HG03558 (cell line): ENCODE measurements around the gene BCAP31.
"Not testable (repeated sequence)": the region's sequence is repeated elsewhere in the genome, so short reads cannot be mapped to it uniquely, and the experiment has no call there.

ENCODE experiments used
- ATAC-seq: cut with Tn5 transposase; IDR thresholded peaks from one replicate; pipeline ENCODE4 v1.9.1; 2021; ENCODE audit warnings: moderate number of reproducible peaks; ENCODE audit not compliant: unreplicated experiment; ENCODE audit errors: extremely low read depth

Gene BCAP31

DNA sequence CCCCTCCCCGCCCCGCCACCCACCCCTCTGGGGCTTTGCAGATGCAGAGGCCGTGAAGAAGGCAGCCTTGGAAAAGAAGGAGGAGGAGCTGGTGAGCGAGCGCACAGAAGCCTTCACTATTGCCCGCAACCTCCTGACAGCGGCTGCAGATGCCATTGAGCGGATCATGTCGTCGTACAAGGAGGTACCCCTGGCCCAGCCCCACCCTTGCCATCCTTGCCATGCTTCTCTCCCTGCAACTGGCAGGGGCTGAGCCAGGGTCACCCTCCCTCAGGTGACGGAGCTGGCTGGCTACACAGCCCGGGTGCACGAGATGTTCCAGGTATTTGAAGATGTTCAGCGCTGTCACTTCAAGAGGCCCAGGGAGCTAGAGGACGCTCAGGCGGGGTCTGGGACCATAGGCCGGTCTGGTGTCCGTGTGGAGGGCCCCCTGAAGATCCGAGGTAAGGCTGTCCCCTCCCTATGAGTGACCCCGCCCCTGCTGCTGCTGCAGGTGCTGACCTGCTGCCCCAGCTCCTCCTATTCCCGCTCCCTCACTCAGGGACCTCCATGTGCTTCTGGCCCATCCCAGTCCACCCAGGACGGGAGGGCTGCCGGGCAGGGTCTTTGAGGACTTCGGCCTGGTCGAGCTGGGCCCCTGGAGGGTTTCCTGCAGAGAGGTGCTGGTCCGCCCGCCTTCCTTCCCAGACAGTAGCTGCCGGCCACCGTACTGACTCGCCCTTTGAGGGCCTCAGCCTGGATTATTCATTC lies 12.1 kb upstream of the BCAP31 start:
- ATAC-seq, result no peak

- no peak for ATAC-seq
Observed at GRCh38 chrX:153735274-153735673, 11.1 kb upstream of the BCAP31 start.

DNA sequence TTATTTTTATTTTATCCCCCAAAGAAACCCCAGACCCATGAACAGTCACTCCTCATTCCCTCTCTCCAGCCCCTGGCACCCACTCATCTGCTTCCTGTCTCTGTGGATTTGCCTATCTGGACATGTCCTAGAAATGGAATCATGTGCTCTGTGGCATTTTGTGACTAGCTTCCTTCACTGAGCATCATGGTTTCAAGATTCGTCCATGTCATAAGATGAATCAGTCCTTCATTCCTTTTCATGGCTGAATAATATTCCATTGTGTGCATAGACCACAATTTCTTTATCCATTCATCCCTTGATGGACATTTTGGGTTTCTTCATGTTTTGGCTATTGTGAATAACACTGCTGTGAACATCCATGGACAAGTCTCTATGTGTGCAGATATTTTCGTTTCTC lies 10.7 kb upstream of the BCAP31 start:
- ATAC-seq, result no peak

DNA sequence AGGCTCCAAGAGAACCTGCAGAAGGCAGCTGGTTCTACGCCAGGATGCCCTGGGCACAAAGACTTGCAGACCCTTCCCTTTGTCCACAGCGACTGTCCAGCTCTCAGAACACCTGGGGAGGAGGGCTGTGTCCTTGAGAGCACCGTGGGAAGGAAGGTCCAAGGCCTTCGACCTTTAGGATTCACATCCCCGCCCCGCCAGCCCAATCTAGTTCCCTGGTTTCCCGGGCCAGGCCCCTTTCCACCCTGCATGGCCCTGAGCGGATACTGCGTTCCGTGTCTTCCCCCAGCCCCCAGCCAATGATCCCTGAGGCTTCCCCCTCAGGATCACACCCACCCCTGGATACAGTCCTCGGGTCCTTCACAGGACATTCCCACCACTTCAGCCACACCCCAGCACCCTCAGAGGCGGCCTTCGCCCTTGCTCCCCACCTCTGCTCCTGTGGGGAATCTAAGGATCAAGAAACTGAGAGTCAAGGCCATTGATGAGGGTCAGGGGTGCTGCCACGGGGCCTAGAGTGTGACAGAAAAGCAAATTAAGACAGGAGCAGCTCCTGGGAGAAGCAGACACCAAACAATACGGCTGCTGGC lies 9.6 kb upstream of the BCAP31 start:
- ATAC-seq, result no peak

- ATAC-seq, result no peak
Observed at GRCh38 chrX:153732401-153732800, 8.2 kb upstream of the BCAP31 start.

- ATAC-seq, result no peak
Observed at GRCh38 chrX:153731845-153732215, 7.6 kb upstream of the BCAP31 start.

- ATAC-seq, result no peak
Observed at GRCh38 chrX:153731117-153731844, 7.1 kb upstream of the BCAP31 start.

DNA sequence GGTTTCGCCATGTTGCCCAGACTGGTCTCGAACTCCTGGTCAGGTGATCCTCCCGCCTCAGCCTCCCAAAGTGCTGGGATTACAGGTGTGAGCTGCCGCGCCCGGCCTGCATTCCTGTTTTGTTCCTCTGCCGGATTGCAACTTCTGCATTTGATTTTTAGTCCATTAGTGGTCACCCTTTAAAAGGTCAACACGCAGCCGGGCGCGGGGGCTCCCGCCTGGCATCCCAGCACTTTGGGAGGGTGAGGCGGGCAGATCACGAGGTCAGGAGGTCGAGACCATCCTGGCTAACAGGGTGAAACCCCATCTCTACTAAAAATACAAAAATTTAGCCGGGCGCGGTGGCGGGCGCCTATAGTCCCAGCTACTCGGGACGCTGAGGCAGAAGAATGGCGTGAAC lies 5.9 kb upstream of the BCAP31 start:
- not testable (repeated sequence) for ATAC-seq

- no peak for ATAC-seq
Observed at GRCh38 chrX:153728951-153729631, 4.9 kb upstream of the BCAP31 start.

GRCh38 chrX:153728095-153728494 lies 3.9 kb upstream of the BCAP31 start:
- ATAC-seq, result no peak

- ATAC-seq, result no peak
Observed at GRCh38 chrX:153727123-153727931, 3.1 kb upstream of the BCAP31 start.

DNA sequence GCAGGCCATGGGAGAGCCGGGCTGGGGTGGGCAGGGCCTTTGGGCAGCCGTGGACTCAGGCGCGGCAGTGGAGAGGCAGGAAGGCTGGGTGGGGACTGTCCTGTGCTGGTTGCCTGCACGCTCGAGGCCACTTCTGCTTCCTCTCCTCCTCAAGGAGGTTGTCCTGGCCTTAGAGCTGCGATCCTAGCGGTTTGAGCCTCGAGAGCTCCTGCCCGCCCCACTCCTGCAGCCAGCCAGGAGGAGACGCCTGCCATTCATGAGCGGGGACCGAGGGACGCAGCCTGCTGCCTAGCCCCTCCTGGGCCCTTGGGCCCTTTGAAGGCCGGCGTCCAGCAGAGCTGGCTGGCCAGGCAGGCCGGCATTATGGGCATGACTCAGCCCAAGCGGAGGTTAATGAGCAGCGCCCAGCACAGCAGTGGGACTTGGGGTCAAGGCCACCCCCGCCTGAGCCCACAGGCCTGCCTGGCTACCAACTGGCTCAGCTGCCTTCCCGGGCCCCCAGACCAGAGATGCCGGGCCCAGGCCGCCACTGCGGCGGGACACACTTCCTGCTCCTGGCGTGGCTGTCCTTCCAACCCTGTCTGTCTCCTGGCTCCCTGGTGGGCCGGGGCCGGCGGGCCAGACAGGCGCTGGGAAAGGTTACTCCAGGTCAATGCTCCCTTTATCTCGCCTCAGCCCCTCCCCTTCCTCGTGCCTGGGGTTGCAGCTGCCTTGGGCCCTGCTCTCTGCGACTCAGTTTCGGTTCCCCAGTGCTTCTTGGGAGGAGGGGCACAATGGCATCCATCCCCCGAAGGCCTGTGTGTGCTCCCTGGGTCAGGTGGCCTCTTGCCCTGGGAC lies 2.3 kb upstream of the BCAP31 start:
- ATAC-seq, result no peak

GRCh38 chrX:153725832-153726285 lies 1.7 kb upstream of the BCAP31 start:
- no peak for ATAC-seq

DNA sequence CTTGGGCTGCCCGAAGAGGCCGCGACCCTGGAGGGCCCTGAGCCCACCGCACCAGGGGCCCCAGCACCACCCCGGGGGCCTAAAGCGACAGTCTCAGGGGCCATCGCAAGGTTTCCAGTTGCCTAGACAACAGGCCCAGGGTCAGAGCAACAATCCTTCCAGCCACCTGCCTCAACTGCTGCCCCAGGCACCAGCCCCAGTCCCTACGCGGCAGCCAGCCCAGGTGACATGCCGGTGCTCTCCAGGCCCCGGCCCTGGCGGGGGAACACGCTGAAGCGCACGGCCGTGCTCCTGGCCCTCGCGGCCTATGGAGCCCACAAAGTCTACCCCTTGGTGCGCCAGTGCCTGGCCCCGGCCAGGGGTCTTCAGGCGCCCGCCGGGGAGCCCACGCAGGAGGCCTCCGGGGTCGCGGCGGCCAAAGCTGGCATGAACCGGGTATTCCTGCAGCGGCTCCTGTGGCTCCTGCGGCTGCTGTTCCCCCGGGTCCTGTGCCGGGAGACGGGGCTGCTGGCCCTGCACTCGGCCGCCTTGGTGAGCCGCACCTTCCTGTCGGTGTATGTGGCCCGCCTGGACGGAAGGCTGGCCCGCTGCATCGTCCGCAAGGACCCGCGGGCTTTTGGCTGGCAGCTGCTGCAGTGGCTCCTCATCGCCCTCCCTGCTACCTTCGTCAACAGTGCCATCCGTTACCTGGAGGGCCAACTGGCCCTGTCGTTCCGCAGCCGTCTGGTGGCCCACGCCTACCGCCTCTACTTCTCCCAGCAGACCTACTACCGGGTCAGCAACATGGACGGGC lies 1.0 kb upstream of the BCAP31 start:
- no peak for ATAC-seq

DNA sequence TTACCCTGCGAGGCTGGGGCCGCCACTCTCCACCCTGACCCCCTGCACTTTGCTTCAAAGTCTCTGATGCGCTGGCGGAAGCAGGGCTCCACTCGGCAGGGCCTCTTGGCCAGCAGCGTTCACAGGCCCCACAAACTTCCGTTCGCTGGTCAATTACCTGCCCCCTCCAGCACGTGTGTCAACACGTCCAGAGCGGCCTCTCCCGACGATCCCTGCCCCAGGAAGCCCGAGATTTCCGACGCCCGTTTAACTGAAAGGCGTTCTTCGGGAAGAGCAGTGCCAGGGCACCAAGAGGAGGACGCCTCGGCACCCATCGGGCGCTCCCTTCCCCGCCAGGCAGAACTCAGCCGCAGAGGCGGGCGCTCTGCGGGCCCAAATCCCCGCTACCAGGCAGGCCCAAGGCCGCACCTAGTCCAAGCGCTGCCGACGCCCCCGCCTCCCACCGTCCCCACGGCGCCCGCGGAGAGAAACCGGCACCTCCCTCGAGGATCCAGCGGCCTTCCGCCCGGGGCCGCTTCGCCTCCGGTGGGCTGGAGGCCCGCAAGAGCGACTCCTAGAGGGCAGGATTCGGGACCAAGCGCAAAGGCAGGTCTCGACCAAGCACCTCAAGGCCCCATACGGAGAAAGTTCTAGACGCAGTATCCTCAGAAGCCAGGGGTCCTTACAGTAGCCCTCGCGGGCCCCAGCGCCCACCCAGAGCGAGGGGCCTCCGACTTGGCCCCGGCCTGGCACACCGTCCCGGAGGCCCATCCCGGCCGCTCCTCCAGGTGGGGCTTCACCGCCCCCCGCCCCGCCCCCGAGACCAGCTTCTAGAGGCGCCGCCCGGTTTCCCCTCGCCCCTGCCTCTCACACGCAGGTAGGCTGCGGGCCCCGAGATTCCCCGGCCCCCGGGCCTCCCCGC lies 586 bp downstream of the BCAP31 start:
- ATAC-seq, result no peak

DNA sequence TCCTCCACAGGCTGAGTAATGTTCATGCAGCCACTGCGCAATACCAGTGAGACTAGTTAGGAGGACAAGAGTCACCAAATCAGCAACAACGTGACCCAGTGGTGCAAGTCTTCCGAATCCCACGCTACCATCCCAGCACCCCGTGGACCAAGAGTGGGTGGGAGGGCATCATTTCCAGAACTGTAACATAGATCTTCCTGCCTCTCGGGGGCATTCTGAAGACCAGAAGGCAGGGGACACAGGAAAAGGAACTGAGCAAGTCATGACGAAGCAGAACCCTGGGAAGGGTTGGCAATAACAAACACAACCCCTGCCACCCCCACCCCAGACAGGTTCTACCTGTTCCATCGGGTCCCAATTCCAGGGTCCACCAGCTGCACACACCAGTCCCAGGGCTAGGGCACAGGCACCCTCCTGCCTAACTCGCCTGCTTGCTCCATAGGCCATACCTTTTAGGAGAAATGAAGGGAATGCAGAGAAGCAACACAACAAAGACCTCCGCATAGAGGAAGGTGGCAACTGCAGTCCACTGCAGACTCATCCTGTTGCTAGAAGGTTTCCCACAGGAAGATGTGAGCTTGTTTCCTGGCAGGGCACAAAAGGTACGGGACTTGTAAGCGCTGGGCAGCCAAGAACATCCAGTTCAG lies 1.4 kb downstream of the BCAP31 start:
- no peak for ATAC-seq

DNA sequence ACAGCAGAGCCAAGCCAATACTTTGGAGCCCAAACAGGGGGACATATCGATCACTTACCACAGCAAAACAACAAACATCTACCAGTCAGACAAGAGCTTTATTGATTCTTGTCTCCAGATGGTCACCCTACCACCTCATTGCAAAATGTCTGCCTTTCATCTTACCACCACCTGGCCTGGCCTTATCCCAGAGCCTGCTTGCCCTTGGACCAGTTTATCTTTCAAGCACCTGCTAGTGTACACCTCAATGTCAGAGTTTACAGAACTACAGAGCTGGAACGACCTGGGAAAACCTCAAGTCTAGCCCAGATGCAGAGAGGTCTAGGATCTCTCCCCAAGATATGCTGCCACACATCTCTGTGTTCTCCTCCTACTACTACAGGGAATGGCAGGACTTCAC lies 4.5 kb downstream of the BCAP31 start:
- no peak for ATAC-seq
